Renal pelvis (tissue), 4 donors: ENCODE measurements around the gene DIDO1. TPM values are rescaled to one million over a fixed set of nuclear protein-coding genes. Genes with fewer than 3 reads are reported as not detected.
"Not testable (repeated sequence)": the region's sequence is repeated elsewhere in the genome, so short reads cannot be mapped to it uniquely, and the experiment has no call there.

Experiments used
- DNase-seq: peaks from one replicate; pipeline ENCODE4 v3.0.0-alpha.2; 2013
- polyA plus RNA-seq, 3 donors: library from polyadenylated mRNA; unstranded; fragments of 120-200 nt; gene quantifications; one replicate each; pipeline ENCODE4 v1.2.1, GENCODE V29; 2013; ENCODE audit not compliant: insufficient read length in 3 of 3

The DIDO1 gene
- polyA plus RNA-seq, 3 donors = 61.7 to 68.5 (median 64.8) TPM

DNA sequence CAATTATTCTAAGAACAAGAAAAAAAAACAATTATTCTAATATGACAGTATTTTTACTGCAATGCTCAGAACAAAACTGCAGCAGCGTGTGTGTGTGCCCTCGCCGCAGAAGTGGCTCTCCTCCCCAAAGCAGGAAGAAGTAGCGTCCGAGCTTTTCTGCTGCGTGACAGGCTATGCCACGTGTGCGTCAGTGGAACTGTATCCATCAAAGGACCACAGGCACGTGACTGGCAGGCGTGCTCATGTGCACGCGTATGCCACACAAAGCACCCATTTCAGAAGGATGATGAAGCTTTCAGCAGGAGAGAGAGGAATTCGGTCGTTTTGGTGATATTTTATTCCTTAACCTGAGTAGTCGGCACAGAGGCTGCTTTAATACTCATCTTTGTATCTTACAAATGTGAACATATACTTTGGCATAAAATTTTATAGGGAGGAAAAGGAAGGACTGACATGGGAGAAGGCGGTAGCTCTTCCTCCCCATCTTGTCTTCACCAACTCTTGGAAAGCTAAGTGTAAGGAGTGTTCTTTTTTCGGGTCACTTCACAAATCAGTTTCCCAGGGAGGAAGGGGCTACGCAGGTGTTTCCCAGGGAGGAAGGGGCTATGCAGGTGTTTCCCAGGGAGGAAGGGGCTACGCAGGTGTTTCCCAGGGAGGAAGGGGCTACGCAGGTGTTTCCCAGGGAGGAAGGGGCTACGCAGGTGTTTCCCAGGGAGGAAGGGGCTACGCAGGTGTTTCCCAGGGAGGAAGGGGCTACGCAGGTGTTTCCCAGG, 68.1 kb downstream of the DIDO1 start:
- no peak for DNase-seq

- no peak for DNase-seq
Observed at GRCh38 chr20:62856931-62857619, 69.2 kb downstream of the DIDO1 start.

DNA sequence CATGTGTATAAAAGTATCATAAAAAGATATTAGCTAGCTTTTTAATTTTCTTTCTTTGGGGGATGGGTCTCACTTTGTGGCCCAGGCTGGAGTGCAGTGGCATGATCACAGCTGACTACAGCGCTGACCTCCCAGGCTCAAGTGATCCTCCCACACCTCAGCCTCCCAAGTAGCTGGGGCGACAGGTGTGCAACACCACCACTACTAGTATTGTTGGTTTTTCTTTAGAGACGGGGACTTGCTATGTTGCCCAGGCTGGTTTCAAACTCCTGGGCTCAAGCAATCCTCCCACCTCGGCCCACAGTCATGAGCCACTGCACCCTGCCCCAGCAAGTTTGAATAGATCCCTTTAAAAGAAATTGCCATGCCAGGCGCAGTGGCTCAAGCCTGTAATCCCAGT, 71.2 kb downstream of the DIDO1 start:
- DNase-seq = no peak

DNA sequence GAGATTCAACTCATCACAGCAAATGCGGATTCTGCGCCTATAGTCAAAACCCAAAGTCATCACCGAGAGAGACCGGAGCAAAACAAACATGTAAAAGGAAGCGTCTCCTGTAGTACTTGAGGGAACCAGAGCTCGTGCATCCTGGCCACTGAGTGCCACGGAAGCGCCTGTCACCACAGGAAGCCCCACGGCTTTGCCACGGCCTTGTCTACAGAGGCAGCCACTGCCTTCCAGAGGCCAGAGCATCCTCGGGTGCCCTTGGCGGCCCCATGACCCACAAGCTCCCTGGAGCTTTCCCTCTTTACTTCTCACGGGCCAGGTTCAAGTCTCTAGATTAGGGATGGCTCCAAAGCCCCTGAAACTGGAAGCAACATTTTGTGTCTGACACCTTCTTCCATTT, 72.2 kb downstream of the DIDO1 start:
- DNase-seq = no peak

- DNase-seq = not testable (repeated sequence)
Observed at GRCh38 chr20:62853304-62853703, 73.0 kb downstream of the DIDO1 start.

- no peak for DNase-seq
Observed at GRCh38 chr20:62852841-62853240, 73.5 kb downstream of the DIDO1 start.

DNA sequence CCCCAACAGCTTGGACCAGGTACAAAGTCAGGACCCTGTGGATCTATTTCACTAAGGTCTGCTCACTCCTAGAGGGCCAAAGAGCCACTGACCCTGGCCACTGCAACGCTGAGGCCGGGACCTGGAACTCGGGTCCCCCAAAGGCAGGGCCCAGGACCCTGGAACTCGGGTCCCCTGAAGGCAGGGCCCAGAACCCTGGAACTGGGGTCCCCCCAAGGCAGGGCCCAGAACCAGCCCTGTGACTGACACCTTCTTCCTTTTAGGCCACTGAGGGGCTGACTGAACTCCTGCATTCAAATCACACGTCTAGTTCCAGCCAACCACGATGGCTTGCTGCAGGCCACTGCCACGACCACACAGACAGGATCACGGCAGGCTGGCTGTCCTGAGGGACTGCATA, 74.1 kb downstream of the DIDO1 start:
- DNase-seq = no peak

DNA sequence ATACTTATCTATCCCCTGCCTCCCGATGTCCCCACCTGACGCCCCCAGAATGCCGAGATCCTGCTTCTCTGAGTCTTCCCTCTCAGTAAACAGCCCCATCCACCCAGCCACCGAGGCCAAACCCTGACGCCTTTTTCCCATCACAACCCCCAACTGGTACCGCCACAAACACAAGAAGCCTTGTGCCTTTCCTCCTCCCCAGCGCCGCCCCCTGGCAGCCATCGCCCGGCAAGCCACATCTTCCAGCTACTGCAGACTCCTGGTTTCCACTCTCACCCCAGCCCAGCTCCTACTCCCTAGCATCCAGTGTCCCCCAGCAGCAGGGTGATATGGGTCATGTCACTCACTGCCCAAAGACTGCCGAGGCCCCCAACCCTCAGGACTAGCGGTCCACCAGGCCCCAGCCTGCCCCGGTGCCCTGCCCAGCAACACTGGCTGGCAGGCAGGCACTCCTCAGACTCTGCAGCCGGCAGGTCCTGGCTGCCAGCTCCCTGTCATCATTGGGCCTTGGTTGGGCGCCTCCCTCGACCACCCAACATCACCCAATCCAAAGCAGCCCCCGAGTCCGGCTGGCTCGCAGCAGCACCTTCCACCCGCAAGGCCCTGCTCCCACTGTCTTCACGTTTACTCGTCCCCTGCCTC, 75.9 kb downstream of the DIDO1 start:
- DNase-seq = no peak

GRCh38 chr20:62849431-62849830, 76.9 kb downstream of the DIDO1 start:
- DNase-seq = no peak

GRCh38 chr20:62848917-62849316, 77.4 kb downstream of the DIDO1 start:
- DNase-seq = not testable (repeated sequence)

- no peak for DNase-seq
Observed at GRCh38 chr20:62846166-62846890, 80.0 kb downstream of the DIDO1 start.

DNA sequence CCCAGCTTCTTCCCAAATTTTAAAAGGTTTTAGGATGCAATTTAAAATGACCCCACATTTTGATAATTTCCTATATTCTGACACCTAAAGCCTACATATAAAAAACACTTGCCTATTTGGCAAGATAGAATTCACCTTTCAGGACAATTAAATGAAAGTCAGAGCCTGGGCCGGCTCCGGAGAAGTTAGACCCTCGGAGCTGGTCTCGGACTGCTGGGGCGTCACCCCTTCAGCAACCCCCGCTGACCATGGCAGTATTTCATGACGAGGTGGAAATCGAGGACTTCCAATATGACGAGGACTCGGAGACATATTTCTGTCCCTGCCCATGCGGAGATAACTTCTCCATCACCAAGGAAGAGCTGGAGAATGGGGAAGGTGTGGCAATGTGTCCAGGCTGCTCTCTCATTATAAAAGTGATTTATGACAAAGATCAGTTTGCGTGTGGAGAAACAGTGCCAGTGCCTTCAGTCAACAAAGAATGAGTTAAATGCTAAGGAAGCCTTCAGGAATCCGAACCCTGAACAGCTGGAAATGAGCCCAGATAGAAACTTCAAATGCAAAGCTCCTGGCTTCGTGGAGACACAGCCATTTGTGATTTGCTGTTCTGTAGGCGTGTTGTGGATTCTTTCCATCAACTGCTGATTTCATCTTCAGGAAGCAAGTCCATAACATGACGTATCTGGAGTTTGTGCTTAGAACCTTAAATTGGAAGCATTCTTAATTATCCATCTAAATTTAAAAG, 80.7 kb downstream of the DIDO1 start:
- no peak for DNase-seq

DNA sequence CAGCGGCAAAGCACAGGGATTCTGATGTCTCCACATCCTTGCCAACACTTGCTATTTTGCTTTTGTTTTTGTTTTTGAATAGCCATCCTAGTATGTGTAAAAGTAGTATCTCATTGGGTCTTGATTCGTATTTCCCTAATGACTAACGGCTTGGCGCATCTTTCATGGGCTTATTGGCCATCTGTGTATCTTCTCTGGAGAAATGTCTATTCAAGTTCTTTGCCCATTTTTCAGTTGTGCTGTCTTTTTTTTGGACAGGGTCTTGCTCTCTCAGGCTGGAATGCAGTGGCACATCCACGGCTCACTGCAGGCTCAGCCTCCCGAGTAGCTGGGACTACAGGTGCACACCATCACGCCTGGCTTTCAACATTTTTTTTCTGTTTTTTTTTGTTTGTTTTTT, 82.1 kb downstream of the DIDO1 start:
- no peak for DNase-seq

DNA sequence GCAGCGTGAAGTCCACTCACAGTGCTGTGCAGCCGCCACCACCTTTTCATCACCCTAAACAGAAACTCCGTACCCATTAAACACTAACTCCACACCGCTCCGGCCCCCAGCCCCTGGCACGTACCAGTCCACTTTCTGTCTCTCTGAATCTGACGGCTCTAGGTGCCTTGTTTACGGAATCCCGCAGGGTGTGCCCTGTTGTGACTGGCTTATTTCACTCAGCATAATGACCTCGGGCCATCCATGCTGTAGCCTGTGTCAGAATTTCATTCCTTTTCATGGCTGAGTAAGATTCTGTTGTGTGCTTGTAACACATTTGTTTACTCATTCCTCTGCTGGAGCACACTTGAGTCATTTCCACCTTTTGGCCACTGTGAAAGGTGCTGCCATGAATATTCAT, 82.6 kb downstream of the DIDO1 start:
- DNase-seq = no peak

DNA sequence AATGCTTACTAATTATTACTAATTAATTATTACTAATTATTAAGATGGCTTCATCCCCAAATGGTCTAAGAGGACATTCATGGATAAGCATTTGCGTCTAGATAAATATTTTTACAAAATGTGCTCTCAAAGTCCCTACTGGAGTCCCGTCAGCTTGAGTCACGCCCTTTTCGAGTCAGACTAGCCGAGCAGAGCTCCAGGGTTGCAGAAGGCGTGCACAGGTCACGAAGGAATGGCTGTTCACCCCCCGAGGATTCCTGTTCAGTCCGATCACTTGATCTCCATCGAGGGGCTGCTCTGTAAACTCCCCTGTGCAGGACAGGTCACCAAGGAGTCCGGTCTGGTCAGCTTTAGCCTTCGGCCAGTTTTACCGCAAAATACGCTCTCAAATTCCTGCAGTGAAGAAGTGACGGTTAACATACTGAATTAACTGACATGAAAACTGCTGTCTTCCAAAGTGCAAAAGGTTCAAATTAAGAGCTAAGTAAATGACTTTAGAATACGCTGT, 84.5 kb downstream of the DIDO1 start:
- no peak for DNase-seq

DNA sequence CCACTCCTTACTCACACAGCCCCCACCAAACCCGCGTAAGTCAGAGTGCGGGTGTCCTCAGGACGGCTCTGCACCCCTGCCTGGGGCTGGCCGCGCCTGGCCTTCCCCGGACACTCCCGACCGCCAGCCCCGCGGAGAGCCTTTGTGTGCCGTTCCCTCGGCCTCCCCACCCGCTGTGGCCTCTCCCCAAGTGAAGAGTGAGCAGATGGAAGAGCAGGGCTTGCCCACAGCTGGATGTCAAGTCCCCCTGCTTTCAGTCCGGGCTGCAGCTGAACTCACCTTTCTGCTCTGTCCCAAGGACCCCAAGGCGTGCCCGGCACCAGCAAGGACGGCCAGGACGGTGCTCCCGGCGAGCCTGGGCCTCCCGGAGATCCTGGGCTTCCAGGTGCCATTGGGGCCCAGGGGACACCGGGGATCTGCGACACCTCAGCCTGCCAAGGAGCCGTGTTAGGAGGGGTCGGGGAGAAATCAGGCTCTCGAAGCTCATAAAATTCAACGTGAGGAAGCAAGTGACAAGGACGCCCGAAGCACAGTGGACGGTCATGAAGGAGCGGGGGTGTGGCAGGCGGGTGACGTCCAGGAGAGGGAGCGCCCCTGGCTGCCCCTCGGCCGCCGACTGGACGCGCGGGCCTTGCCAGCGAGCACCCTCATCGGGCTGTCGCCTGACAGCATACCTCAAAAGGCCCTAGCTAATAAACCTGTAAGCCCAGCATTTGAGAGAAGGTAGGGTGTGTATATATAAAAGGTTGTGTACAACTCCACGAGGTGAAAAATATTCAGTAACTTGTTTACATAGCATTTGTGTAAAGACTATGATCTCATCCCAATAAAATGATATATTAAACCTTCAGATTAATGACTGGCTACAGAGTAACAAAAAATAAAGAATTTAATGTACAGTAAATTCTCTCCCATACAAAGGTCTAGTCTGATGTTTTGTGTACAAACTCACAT, 85.8 kb downstream of the DIDO1 start:
- DNase-seq = no peak

DNA sequence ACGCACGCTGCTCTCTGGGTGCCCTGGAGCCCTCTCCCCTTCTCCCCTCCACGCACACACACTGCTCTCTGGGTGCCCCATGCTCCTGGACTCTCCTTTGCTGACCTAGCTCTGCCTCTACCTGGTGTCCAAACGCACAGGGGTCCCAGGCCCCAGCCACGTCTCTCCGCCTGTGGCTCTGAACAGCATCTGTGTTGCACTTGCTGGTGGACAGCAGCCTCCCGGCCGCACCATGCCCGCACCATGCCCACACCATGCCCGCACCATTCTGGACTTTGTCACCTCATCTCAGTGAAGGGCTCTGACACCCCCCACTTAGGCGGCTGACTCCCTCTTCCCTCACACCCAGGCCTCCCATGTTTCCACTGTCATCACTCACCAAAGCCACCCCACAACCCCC, 86.5 kb downstream of the DIDO1 start:
- DNase-seq = no peak

- no peak for DNase-seq
Observed at GRCh38 chr20:62839261-62839660, 87.0 kb downstream of the DIDO1 start.

GRCh38 chr20:62838128-62838891, 88.0 kb downstream of the DIDO1 start:
- no peak for DNase-seq

DNA sequence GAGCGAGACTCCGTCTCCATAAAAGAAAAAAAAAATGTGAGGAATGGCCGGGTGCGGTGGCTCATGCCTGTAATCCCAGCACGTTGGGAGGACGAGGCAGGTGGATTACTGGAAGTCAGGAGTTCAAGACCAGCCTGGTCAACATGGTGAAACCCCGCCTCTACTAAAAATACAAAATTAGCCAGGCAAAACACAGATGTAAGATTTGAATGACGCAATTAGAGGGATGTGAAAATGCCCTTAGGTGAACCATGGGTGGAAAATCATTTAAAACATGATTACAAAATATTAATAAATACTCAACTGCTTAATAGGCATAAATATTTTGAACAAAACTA, 88.5 kb downstream of the DIDO1 start:
- no peak for DNase-seq
